GM12878 (cell line): Measurements from ENCODE around the gene ZAR1L. TPM values are rescaled to one million over a fixed set of nuclear protein-coding genes. Genes with fewer than 3 reads are reported as not detected.

Experiments
- ATAC-seq: fragments of 200-7000 bp; cut with Tn5 transposase; 3 replicates; pipeline ENCODE4 v1.9.1; 2020; ENCODE audit warnings: mild to moderate bottlenecking, moderate library complexity
- BruUV-seq: library from RNA; stranded (reverse); fragments of 400-500 nt; replicated peaks from 2 replicates; lab custom pipeline; 2021; lab: Mats Ljungman, UMichigan
- CTCF ChIA-PET: fragments of 300-600 bp; sonication (Branson Sonifier 250); formaldehyde crosslinking; extraction: SDS; loops from one replicate; lab custom pipeline; 2021; ENCODE audit warnings: inconsistent platforms; lab: Yijun Ruan, JAX
- POLR2A ChIA-PET: fragments of 350-600 bp; formaldehyde crosslinking; extraction: SDS; loops from one replicate; lab custom pipeline; 2021; ENCODE audit warnings: inconsistent platforms; lab: Charles Lee
- RAD21 ChIA-PET: fragments of 300-600 bp; sonication (Branson Sonifier 250); formaldehyde crosslinking; loops from one replicate; lab custom pipeline; 2023; ENCODE audit warnings: antibody characterized with exemption; ENCODE audit not compliant: unreplicated experiment; lab: Charles Lee
- SMC1A ChIA-PET: fragments of 300-600 bp; sonication (Branson Sonifier 250); formaldehyde crosslinking; loops from one replicate; lab custom pipeline; 2023; ENCODE audit not compliant: unreplicated experiment, uncharacterized antibody; lab: Charles Lee
- DNase-seq: peaks from one replicate; pipeline ENCODE4 v3.0.0-alpha.2; 2011; ENCODE audit warnings: low read depth, low spot score
- FAIRE-seq: peaks from 3 replicates; lab custom pipeline; 2011; peaks lifted over from hg19 to GRCh38; lab: Jason Lieb, UNC
- H2AFZ ChIP-seq: 2 replicates; pipeline ENCODE4 v1.6.0; 2011; ENCODE audit warnings: low read depth, low read length, control low read depth; ENCODE audit not compliant: control insufficient read depth
- H3K27ac ChIP-seq: 2 replicates; pipeline ENCODE4 v1.5.1; 2011; ENCODE audit warnings: control low read depth; ENCODE audit not compliant: control insufficient read depth, insufficient read depth
- H3K27me3 ChIP-seq, 2 experiments: replicated peaks in 1 of 2; 2 replicates each; pipeline versions ENCODE4 v1.6.0 to v1.6.1; 2011; ENCODE audit warnings: low read length in 1 of 2; ENCODE audit not compliant: control insufficient read depth in 2 of 2, insufficient read depth in 2 of 2
- H3K36me3 ChIP-seq, 2 experiments: 2 replicates each; pipeline ENCODE4 v1.5.1; 2011; ENCODE audit warnings: low read length in 1 of 2; ENCODE audit not compliant: control insufficient read depth in 2 of 2, insufficient read depth in 2 of 2
- H3K4me1 ChIP-seq: 2 replicates; pipeline ENCODE4 v1.6.1; 2011; ENCODE audit warnings: mild to moderate bottlenecking, low read length, moderate library complexity, mixed read lengths; ENCODE audit not compliant: control insufficient read depth, insufficient read depth
- H3K4me2 ChIP-seq: 2 replicates; pipeline ENCODE4 v1.6.0; 2011; ENCODE audit warnings: control low read depth; ENCODE audit not compliant: control insufficient read depth, insufficient read depth
- H3K4me3 ChIP-seq: fragments of 200-600 bp; sonication (generic); 2 replicates; pipeline ENCODE4 v1.5.1; 2016
- H3K79me2 ChIP-seq: 2 replicates; pipeline ENCODE4 v1.6.0; 2011; ENCODE audit warnings: low read length; ENCODE audit not compliant: control insufficient read depth, insufficient read depth
- H3K9ac ChIP-seq: 2 replicates; pipeline ENCODE4 v1.8.0; 2011; ENCODE audit warnings: low read length, control low read depth, mixed read lengths; ENCODE audit not compliant: control insufficient read depth, insufficient read depth
- H3K9me3 ChIP-seq: replicated peaks from 3 replicates; pipeline ENCODE4 v1.5.1; 2011; ENCODE audit warnings: mild to moderate bottlenecking, low read length; ENCODE audit not compliant: control insufficient read depth, insufficient read depth
- H4K20me1 ChIP-seq: 2 replicates; pipeline ENCODE4 v1.6.0; 2011; ENCODE audit not compliant: control insufficient read depth, insufficient read depth
- BCL11A ChIP-seq: IDR thresholded peaks from 2 replicates; pipeline ENCODE4 v1.6.1; 2011; ENCODE audit warnings: low read depth, low read length
- CEBPB ChIP-seq, 2 experiments: fragments of 150-350 bp in 1 of 2; IDR thresholded peaks; 2 replicates each; pipeline ENCODE4 v1.6.1; 2012 to 2014; ENCODE audit warnings: low read depth in 2 of 2, low read length in 2 of 2, borderline replicate concordance in 1 of 2, inconsistent platforms in 1 of 2
- FOS ChIP-seq: IDR thresholded peaks from 3 replicates; pipeline ENCODE4 v1.6.1; 2011; ENCODE audit warnings: borderline replicate concordance; ENCODE audit not compliant: insufficient read length; ENCODE audit errors: extremely low read depth
- HDAC2 ChIP-seq: fragments of 200-600 bp; sonication (generic); IDR thresholded peaks from 2 replicates; pipeline ENCODE4 v1.6.1; 2017
- HDGF ChIP-seq: fragments of 450-650 bp; IDR thresholded peaks from 2 replicates; pipeline ENCODE4 v1.6.1; 2016; ENCODE audit warnings: antibody characterized with exemption
- IKZF2 ChIP-seq, 2 experiments: fragments of 450-650 bp; IDR thresholded peaks; 2 replicates each; pipeline ENCODE4 v1.6.1; 2017; ENCODE audit warnings: mild to moderate bottlenecking in 2 of 2, moderate library complexity in 2 of 2
- JUNB ChIP-seq: IDR thresholded peaks from 2 replicates; pipeline ENCODE4 v1.6.1; 2016; ENCODE audit warnings: antibody characterized with exemption, mild to moderate bottlenecking
- MLLT1 ChIP-seq: fragments of 450-650 bp; IDR thresholded peaks from 2 replicates; pipeline ENCODE4 v1.6.1; 2016; ENCODE audit warnings: mild to moderate bottlenecking
- MTA2 ChIP-seq: fragments of 450-650 bp; IDR thresholded peaks from 2 replicates; pipeline ENCODE4 v1.6.1; 2016; ENCODE audit warnings: low read depth, mild to moderate bottlenecking, moderate library complexity
- MXI1 ChIP-seq: fragments of 150-350 bp; IDR thresholded peaks from 2 replicates; pipeline ENCODE4 v1.6.1; 2011; ENCODE audit warnings: low read depth, mild to moderate bottlenecking, inconsistent platforms, low read length, improper control_type of control experiment
- NR2C1 ChIP-seq: fragments of 450-650 bp; IDR thresholded peaks from 2 replicates; pipeline ENCODE4 v1.6.1; 2017; ENCODE audit warnings: antibody characterized with exemption, mild to moderate bottlenecking, moderate library complexity
- RAD51 ChIP-seq: fragments of 450-650 bp; IDR thresholded peaks from 2 replicates; pipeline ENCODE4 v1.6.1; 2016; ENCODE audit warnings: moderate library complexity, mild to moderate bottlenecking, inconsistent platforms
- SREBF1 ChIP-seq: IDR thresholded peaks from 2 replicates; pipeline ENCODE4 v1.6.1; 2012; ENCODE audit warnings: mild to moderate bottlenecking, low read length
- WGBS: methylation state at CpG from one replicate; pipeline ENCODE4 v1.1.6; 2016; ENCODE audit warnings: low lambda C conversion rate; ENCODE audit not compliant: insufficient replicate concordance, insufficient coverage; ENCODE audit errors: missing lambda C conversion rate; 5-methylcytosine and 5-hydroxymethylcytosine counted together
- in situ Hi-C: fragments of 300-500 bp; cut with MboI; formaldehyde crosslinking; loops from 9 replicates; pipeline ENCODE4 v1.14.3; 2018; ENCODE audit warnings: mixed read lengths
- intact Hi-C: fragments of 100-400 bp; cut with micrococcal nuclease; formaldehyde crosslinking; loops from one replicate; pipeline ENCODE4 v1.14.2; 2022; ENCODE audit not compliant: unreplicated experiment
- polyA plus RNA-seq, 11 experiments: library from polyadenylated mRNA; depleted of rRNA in 4 of 11; unstranded in 6 of 11; stranded (reverse) in 5 of 11; fragments of >200 nt; fragmentation: Nextera tagmentation in 4 of 11; fragmentation: Illumina TruSeq in 1 of 11; extraction: Ambion mirVana in 4 of 11; extraction: Trizol in 1 of 11; gene quantifications; 1 replicate in 1 of 11; 2 replicates in 10 of 11; pipeline versions ENCODE4 v1.2.1 to v1.2.3, GENCODE V29; 2011 to 2016; ENCODE audit warnings: inconsistent platforms in 2 of 11, missing spikeins in 2 of 11, low read depth in 1 of 11
- total RNA-seq, 4 experiments: library from RNA; depleted of rRNA in 3 of 4; stranded (reverse); fragments of >200 nt in 3 of 4; fragmentation: Illumina TruSeq in 1 of 4; extraction: Trizol in 1 of 4; gene quantifications; 2 replicates each; pipeline versions ENCODE4 v1.2.1 to v1.2.3, GENCODE V29; 2013 to 2021
- TF ChIP-seq, protein P1 (sequence below): fragments of 450-650 bp; IDR thresholded peaks from 2 replicates; pipeline ENCODE4 v1.6.1; 2017; ENCODE audit warnings: mild to moderate bottlenecking

The ZAR1L gene
- total and polyA plus RNA-seq, 10 of the 15 experiments (the other 5 are each of a cell fraction or from before 2014, with no cell fraction given): 0.05 to 0.34 (median 0.17) TPM; not detected in 6

DNA sequence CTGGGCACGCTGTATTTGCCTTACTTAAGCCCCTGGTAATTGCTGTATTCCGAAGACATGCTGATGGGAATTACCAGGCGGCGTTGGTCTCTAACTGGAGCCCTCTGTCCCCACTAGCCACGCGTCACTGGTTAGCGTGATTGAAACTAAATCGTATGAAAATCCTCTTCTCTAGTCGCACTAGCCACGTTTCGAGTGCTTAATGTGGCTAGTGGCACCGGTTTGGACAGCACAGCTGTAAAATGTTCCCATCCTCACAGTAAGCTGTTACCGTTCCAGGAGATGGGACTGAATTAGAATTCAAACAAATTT, 821 bp upstream of the ZAR1L start (continued):
- 0 out of 2 replicates have a peak, but pooled peaks have one; percentile 7 for TF ChIP-seq MTA2
- no peak for TF ChIP-seq NR2C1
- 0 out of 2 replicates have a peak, but pooled peaks have one; percentile 12 for TF ChIP-seq JUNB
- no peak for TF ChIP-seq SREBF1

GRCh38 chr13:32314271-32315237, 609 bp downstream of the ZAR1L start:
- TSS peak; percentile 93 for BruUV-seq
- 67% methylated on average over 32 of the region's 32 CpGs for WGBS
- ChIA-PET CTCF (interaction anchor here (0.5 to 3.3 kb wide), 10 partner anchors 8 to 1446 kb away, joined by 3 to 23 read pairs (median 4); no protein-coding TSS in a partner anchor), RAD21 (interaction anchor here (0.7 to 2.3 kb wide), 11 partner anchors 111 to 422 kb away, joined by 3 to 14 read pairs (median 4); partner anchors contain the start of genes N4BP2L1, N4BP2L2 and PDS5B), SMC1A (interaction anchor here (0.7 to 2.9 kb wide), 10 partner anchors 8 to 423 kb away, joined by 3 to 14 read pairs (median 3); partner anchors contain the start of gene N4BP2L1), POLR2A (interaction anchor here (0.6 to 3.1 kb wide), 10 partner anchors 8 to 349 kb away, joined by 3 to 16 read pairs (median 4); partner anchors contain the start of gene N4BP2L1)
- H3K27me3 ChIP-seq: no peaks in the 10 kb centered on the region
- in situ Hi-C loops: loop anchor here (5.0 kb wide), 2 partner anchors 282 to 402 kb away; partner anchors contain the start of gene FRY
- peak overlapping the region; percentile 84 for H2AFZ ChIP-seq
- no peaks in the 10 kb centered on the region for H3K36me3 ChIP-seq
- peak overlapping the region; percentile 100 for H3K4me2 ChIP-seq
- DNase-seq (no peak), FAIRE-seq (no peak), ATAC-seq (peak; percentile 60)
- no peaks in the 10 kb centered on the region; the same call in 2 of the 3 replicates for H3K9me3 ChIP-seq
- intact Hi-C loops: loop anchor here (5.0 kb wide), 2 partner anchors 113 to 223 kb away; partner anchors contain the start of genes N4BP2L1 and N4BP2L2
- peaks cover 20% of the 10 kb centered on the region for H3K4me1 ChIP-seq
- H3K4me3 ChIP-seq: peak overlapping the region; percentile 78
- H3K79me2 ChIP-seq: peaks cover 21% of the 10 kb centered on the region
- peak overlapping the region; percentile 92 for H3K9ac ChIP-seq
- H3K27ac ChIP-seq: peak overlapping the region; percentile 97
- no peaks in the 10 kb centered on the region for H4K20me1 ChIP-seq
- TF ChIP-seq, protein P1, sequence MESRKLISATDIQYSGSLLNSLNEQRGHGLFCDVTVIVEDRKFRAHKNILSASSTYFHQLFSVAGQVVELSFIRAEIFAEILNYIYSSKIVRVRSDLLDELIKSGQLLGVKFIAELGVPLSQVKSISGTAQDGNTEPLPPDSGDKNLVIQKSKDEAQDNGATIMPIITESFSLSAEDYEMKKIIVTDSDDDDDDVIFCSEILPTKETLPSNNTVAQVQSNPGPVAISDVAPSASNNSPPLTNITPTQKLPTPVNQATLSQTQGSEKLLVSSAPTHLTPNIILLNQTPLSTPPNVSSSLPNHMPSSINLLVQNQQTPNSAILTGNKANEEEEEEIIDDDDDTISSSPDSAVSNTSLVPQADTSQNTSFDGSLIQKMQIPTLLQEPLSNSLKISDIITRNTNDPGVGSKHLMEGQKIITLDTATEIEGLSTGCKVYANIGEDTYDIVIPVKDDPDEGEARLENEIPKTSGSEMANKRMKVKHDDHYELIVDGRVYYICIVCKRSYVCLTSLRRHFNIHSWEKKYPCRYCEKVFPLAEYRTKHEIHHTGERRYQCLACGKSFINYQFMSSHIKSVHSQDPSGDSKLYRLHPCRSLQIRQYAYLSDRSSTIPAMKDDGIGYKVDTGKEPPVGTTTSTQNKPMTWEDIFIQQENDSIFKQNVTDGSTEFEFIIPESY: peak; percentile 84; the same call in 1 of the 2 replicates
- TF ChIP-seq FOS (no peak), MLLT1 (peak; percentile 92; the same call in 1 of the 2 replicates), HDAC2 (no peak), BCL11A (no peak), RAD51 (no peak), CEBPB (IDR thresholded peaks at IDR 0.05; ENCODE audit: borderline replicate concordance in 1 of 2, low read depth in 2 of 2, low read length in 2 of 2) (no peak), IKZF2 (IDR thresholded peaks at IDR 0.05) (peak in 1 of 2 experiments; percentile 53; a peak in 1 of 4 replicates), HDGF (no peak), MXI1 (no peak)
